CD4-positive, alpha-beta memory T cell (primary cell): ENCODE data around the gene RAP1GAP. TPM values are rescaled to one million over a fixed set of nuclear protein-coding genes. Genes with fewer than 3 reads are reported as not detected.
"Not testable (repeated sequence)": the region's sequence is repeated elsewhere in the genome, so short reads cannot be mapped to it uniquely, and the experiment has no call there.

Source experiments
- CTCF ChIA-PET: fragments of 350-600 bp; sonication (Branson Sonifier 250); formaldehyde crosslinking; loops from one replicate; lab custom pipeline; 2021; ENCODE audit warnings: inconsistent platforms; ENCODE audit not compliant: partially characterized antibody; lab: Charles Lee
- POLR2A ChIA-PET: fragments of 350-600 bp; sonication (Branson Sonifier 250); formaldehyde crosslinking; loops from one replicate; lab custom pipeline; 2021; ENCODE audit not compliant: partially characterized antibody; lab: Charles Lee
- DNase-seq, 5 donors: peaks; one replicate each; pipeline versions ENCODE4 v3.0.0 to v3.0.0-alpha.2; 2020 to 2022; ENCODE audit warnings: mixed read lengths in 1 of 5
- H3K27ac ChIP-seq: one replicate; pipeline ENCODE4 v1.7.0; 2013; ENCODE audit warnings: low read depth, low read length
- H3K27me3 ChIP-seq: 2 replicates; pipeline ENCODE4 v1.7.0; 2013; ENCODE audit warnings: mild to moderate bottlenecking, low read length, moderate library complexity; ENCODE audit not compliant: insufficient read depth
- H3K36me3 ChIP-seq: 2 replicates; pipeline ENCODE4 v1.7.0; 2013; ENCODE audit warnings: mild to moderate bottlenecking, low read length, moderate library complexity; ENCODE audit not compliant: insufficient read depth
- H3K4me1 ChIP-seq: 2 replicates; pipeline ENCODE4 v1.7.0; 2013; ENCODE audit warnings: mild to moderate bottlenecking, low read length, moderate library complexity; ENCODE audit not compliant: insufficient read depth
- H3K4me3 ChIP-seq, 2 donors: one replicate each; pipeline ENCODE4 v1.7.0; 2013; ENCODE audit warnings: low read length in 2 of 2, mild to moderate bottlenecking in 1 of 2
- H3K9me3 ChIP-seq, 2 donors: one replicate each; pipeline ENCODE4 v1.7.0; 2013; ENCODE audit warnings: low read length in 2 of 2, control low read depth in 1 of 2; ENCODE audit not compliant: control insufficient read depth in 1 of 2
- H3K27ac Mint-ChIP-seq, 7 donors: one replicate each; pipeline ENCODE4 v1.8.0; 2020 to 2021; ENCODE audit warnings: mixed read lengths in 7 of 7, mild to moderate bottlenecking in 6 of 7, inconsistent platforms in 3 of 7, moderate library complexity in 3 of 7
- H3K27me3 Mint-ChIP-seq, 2 donors: one replicate each; pipeline ENCODE4 v1.8.0; 2020 to 2021; ENCODE audit warnings: mixed read lengths in 2 of 2
- H3K36me3 Mint-ChIP-seq, 2 donors: one replicate each; pipeline ENCODE4 v1.8.0; 2020 to 2021; ENCODE audit warnings: mixed read lengths in 2 of 2, inconsistent platforms in 1 of 2, mild to moderate bottlenecking in 1 of 2
- H3K4me1 Mint-ChIP-seq, 4 donors: one replicate each; pipeline ENCODE4 v1.8.0; 2020 to 2021; ENCODE audit warnings: mixed read lengths in 4 of 4, mild to moderate bottlenecking in 1 of 4
- H3K4me3 Mint-ChIP-seq, 8 donors: one replicate each; pipeline ENCODE4 v1.8.0; 2020 to 2021; ENCODE audit warnings: mixed read lengths in 8 of 8, mild to moderate bottlenecking in 7 of 8, moderate library complexity in 6 of 8, inconsistent platforms in 3 of 8
- H3K9me3 Mint-ChIP-seq, 8 donors: one replicate each; pipeline ENCODE4 v1.8.0; 2020 to 2021; ENCODE audit warnings: mixed read lengths in 8 of 8, mild to moderate bottlenecking in 5 of 8, inconsistent platforms in 3 of 8, moderate library complexity in 1 of 8
- intact Hi-C: fragments of 100-400 bp; cut with micrococcal nuclease; formaldehyde crosslinking; loops from one replicate; pipeline ENCODE4 v1.15.1; 2023
- polyA plus RNA-seq, 2 donors: library from polyadenylated mRNA; unstranded; fragments of 300-500 nt; fragmentation: Illumina TruSeq; gene quantifications; one replicate each; pipeline ENCODE4 v1.2.3, GENCODE V29; 2021
- total RNA-seq, 2 experiments: library from RNA; stranded (reverse); gene quantifications; one replicate each; pipeline ENCODE4 v1.2.3, GENCODE V29; 2021

Gene RAP1GAP
- total and polyA plus RNA-seq, 4 experiments from 2014 or later, result 0.23 to 0.72 TPM; not detected in 2

DNA sequence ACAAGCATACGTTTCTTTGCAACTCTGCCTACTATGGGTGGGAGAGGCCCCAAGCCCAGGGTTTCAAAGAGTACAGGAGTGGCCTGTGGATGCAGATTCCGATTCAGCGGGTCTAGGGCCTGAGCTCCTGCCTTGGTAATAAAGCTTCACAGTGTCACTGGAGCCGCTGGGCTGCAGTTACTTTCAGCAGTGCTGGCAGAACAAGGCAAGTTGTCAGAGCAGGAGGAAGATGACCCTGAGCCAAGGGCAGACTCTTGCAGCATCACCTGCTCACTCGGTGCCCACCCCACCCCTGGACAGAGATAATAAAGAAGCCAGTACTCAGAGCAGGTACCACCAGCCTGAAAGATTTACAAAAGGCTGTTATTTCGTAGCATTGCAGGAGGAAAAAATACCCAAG lies 8.0 kb upstream of the RAP1GAP start:
- Mint-ChIP-seq H3K4me1 (no peaks in the 10 kb centered on the region), H3K27me3 (no peaks in the 10 kb centered on the region), H3K4me3 (no peak overlapping the region), H3K9me3 (no peaks in the 10 kb centered on the region), H3K27ac (peak overlapping the region in 2 of 7 donors; percentile 43 to 64), H3K36me3 (peaks cover 18 to 32% of the 10 kb centered on the region in 2 donors)
- Histone ChIP-seq H3K4me3 (no peak overlapping the region), H3K27ac (no peak overlapping the region), H3K4me1 (no peaks in the 10 kb centered on the region), H3K36me3 (peaks cover 9% of the 10 kb centered on the region), H3K9me3 (no peaks in the 10 kb centered on the region), H3K27me3 (no peaks in the 10 kb centered on the region)
- intact Hi-C loops, result no loop called here
- ChIA-PET POLR2A (no interaction called here), CTCF (no interaction called here)
- DNase-seq, result no peak

- Mint-ChIP-seq H3K36me3 (peaks cover 12 to 18% of the 10 kb centered on the region in 2 donors), H3K4me1 (peaks cover 0 to 7% (median 3%) of the 10 kb centered on the region in 4 donors), H3K27me3 (peaks cover 1 to 2% of the 10 kb centered on the region in 2 donors), H3K27ac (no peak overlapping the region), H3K9me3 (no peaks in the 10 kb centered on the region), H3K4me3 (no peak overlapping the region)
- Histone ChIP-seq H3K4me1 (peaks cover 2% of the 10 kb centered on the region), H3K36me3 (peaks cover 9% of the 10 kb centered on the region), H3K9me3 (no peaks in the 10 kb centered on the region), H3K27ac (no peak overlapping the region), H3K27me3 (no peaks in the 10 kb centered on the region), H3K4me3 (no peak overlapping the region)
- POLR2A ChIA-PET, result interaction anchor here (0.7 kb wide), 1 partner anchor 870 kb away, joined by 3 read pairs; no protein-coding TSS in a partner anchor
- DNase-seq, result no peak
- CTCF ChIA-PET, result no interaction called here
- intact Hi-C loops, result no loop called here
These were observed 5.8 kb upstream of the RAP1GAP start for GRCh38 chr1:21674957-21675356.

GRCh38 chr1:21673853-21674252 lies 4.7 kb upstream of the RAP1GAP start:
- H3K27ac ChIP-seq, H3K9me3 Mint-ChIP-seq, DNase-seq, POLR2A ChIA-PET, H3K27ac Mint-ChIP-seq, CTCF ChIA-PET, H3K27me3 ChIP-seq, H3K9me3 ChIP-seq, H3K4me1 ChIP-seq, H3K27me3 Mint-ChIP-seq, H3K4me3 Mint-ChIP-seq, H3K4me3 ChIP-seq, H3K36me3 ChIP-seq, H3K36me3 Mint-ChIP-seq, intact Hi-C loops: not testable (repeated sequence)
- H3K4me1 Mint-ChIP-seq, result peaks cover 0 to 13% (median 3%) of the 10 kb centered on the region in 4 donors

DNA sequence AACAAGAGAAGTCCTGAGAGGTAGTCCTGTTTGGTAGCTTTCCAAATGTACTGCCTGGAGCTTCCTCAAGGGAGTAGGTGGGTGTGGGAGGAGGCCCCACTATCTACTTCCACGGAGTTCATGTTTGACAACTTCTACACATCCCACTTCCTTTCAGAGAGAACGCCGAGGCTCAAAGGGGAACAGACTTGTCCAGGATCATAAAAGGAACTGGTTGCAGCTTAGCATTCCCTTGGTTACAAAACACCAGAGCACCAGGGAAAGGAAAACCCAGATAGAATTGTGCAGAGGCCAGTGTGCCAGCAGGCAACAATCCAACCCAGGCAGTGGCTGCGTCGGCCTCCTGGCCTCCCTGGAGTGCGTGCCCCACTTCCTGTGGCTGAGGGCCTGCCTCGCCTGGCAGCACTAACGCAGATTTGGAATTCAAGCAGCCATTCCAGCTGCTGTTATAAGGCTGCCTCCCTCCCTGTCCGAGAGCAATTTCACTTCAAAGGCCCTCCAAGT lies 4.2 kb upstream of the RAP1GAP start:
- H3K36me3 Mint-ChIP-seq, result peaks cover 1 to 4% of the 10 kb centered on the region in 2 donors
- peak overlapping the region in 1 of 7 donors; percentile 55 for H3K27ac Mint-ChIP-seq
- H3K4me1 ChIP-seq, result peaks cover 12% of the 10 kb centered on the region
- DNase-seq, result no peak
- H3K27me3 ChIP-seq, result no peaks in the 10 kb centered on the region
- H3K4me1 Mint-ChIP-seq, result peaks cover 0 to 13% (median 3%) of the 10 kb centered on the region in 4 donors
- H3K36me3 ChIP-seq, result no peaks in the 10 kb centered on the region
- H3K27ac ChIP-seq, result no peak overlapping the region
- intact Hi-C loops, result no loop called here
- H3K9me3 ChIP-seq, result no peaks in the 10 kb centered on the region
- POLR2A ChIA-PET, result no interaction called here
- H3K27me3 Mint-ChIP-seq, result peaks cover 1 to 2% of the 10 kb centered on the region in 2 donors
- H3K4me3 Mint-ChIP-seq, result no peak overlapping the region
- H3K4me3 ChIP-seq, result no peak overlapping the region
- CTCF ChIA-PET, result interaction anchor here (0.7 to 1.4 kb wide), 2 partner anchors 12 to 16 kb away, joined by 3 read pairs; no protein-coding TSS in a partner anchor
- H3K9me3 Mint-ChIP-seq, result no peaks in the 10 kb centered on the region

GRCh38 chr1:21672478-21673276 lies 3.5 kb upstream of the RAP1GAP start:
- H3K4me1 ChIP-seq, result peaks cover 15% of the 10 kb centered on the region
- H3K36me3 ChIP-seq, result no peaks in the 10 kb centered on the region
- no peak overlapping the region for H3K27ac ChIP-seq
- intact Hi-C loops, result no loop called here
- H3K27ac Mint-ChIP-seq, result no peak overlapping the region
- no peak for DNase-seq
- H3K4me3 ChIP-seq, result no peak overlapping the region
- peaks cover 0 to under 1% of the 10 kb centered on the region in 2 donors for H3K36me3 Mint-ChIP-seq
- H3K27me3 ChIP-seq, result peaks cover 1% of the 10 kb centered on the region
- ChIA-PET CTCF (interaction anchor here (0.7 to 1.4 kb wide), 3 partner anchors 12 to 15 kb away, joined by 3 read pairs; no protein-coding TSS in a partner anchor), POLR2A (no interaction called here)
- peaks cover 5 to 6% of the 10 kb centered on the region in 2 donors for H3K27me3 Mint-ChIP-seq
- H3K4me1 Mint-ChIP-seq, result peaks cover 0 to 13% (median 3%) of the 10 kb centered on the region in 4 donors
- H3K4me3 Mint-ChIP-seq, result no peak overlapping the region
- H3K9me3 ChIP-seq, result no peaks in the 10 kb centered on the region
- no peaks in the 10 kb centered on the region for H3K9me3 Mint-ChIP-seq

GRCh38 chr1:21671915-21672314 lies 2.8 kb upstream of the RAP1GAP start:
- DNase-seq, result no peak
- Mint-ChIP-seq H3K27ac (peak overlapping the region in 1 of 7 donors; percentile 41), H3K27me3 (peaks cover 8 to 9% of the 10 kb centered on the region in 2 donors), H3K4me3 (no peak overlapping the region), H3K9me3 (no peaks in the 10 kb centered on the region), H3K4me1 (peaks cover 0 to 13% (median 3%) of the 10 kb centered on the region in 4 donors), H3K36me3 (no peaks in the 10 kb centered on the region)
- no peak overlapping the region for H3K27ac ChIP-seq
- ChIA-PET POLR2A (no interaction called here), CTCF (interaction anchor here (1.3 to 1.4 kb wide), 2 partner anchors 11 to 15 kb away, joined by 3 read pairs; no protein-coding TSS in a partner anchor)
- no peak overlapping the region for H3K4me3 ChIP-seq
- peaks cover 15% of the 10 kb centered on the region for H3K4me1 ChIP-seq
- peaks cover 9% of the 10 kb centered on the region for H3K27me3 ChIP-seq
- intact Hi-C loops, result no loop called here
- H3K9me3 ChIP-seq, result no peaks in the 10 kb centered on the region
- H3K36me3 ChIP-seq, result no peaks in the 10 kb centered on the region
